GM10847 (cell line): ENCODE results near the gene MAOB.

ENCODE experiments used
- POLR2A ChIP-seq: IDR thresholded peaks from 2 replicates; pipeline ENCODE4 v1.6.1; 2011; ENCODE audit not compliant: insufficient read length; ENCODE audit errors: extremely low read depth

MAOB gene

DNA sequence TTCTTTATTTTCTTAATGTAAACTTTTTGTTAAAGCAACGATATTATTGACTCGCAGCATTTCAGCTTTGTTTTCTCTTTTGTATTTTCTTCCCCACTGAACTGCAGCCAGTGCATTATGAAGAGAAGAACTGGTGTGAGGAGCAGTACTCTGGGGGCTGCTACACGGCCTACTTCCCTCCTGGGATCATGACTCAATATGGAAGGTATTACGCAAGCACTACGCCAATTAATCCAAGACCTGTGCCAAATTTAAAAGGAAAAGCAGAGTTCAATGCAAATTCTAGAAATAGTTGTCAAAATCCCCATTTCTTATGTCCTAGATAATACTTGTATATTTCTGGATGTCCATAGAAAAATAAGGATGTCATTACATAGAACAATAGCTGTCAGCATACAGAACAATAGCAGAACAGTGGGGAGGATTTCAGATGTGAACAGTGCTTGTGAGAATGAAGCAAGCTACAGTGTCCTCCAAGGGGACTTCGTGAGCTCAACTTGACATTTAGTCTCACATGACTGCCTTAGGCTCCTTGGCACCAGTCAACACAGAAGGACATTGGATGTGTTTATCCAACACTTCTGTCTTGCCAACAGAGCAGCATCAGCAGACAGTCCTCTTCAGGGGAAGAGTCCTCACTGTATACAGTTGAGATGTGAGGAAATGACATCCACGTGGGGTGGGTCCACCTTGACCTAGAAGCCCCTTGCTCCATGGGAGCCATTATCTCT lies 140.2 kb downstream of the MAOB start:
- no peak for TF ChIP-seq POLR2A

DNA sequence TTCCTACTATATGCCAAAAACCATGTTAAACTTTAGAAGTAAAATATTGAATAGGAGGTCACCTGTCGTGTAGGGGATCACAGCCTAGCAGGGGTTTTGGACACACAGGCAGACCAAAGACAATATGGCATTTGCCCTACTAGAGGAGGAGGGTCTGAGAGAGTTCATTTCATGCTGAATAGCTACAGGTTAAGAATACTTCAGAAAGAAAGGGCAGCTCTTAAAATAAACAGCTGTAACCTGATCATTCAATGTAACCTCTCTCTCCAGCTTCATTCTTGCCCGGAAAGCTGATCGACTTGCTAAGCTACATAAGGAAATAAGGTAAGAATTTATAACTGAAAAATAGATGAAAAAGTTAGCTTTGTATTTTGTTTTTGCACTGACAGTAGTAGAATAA lies 146.3 kb downstream of the MAOB start:
- TF ChIP-seq POLR2A = no peak

DNA sequence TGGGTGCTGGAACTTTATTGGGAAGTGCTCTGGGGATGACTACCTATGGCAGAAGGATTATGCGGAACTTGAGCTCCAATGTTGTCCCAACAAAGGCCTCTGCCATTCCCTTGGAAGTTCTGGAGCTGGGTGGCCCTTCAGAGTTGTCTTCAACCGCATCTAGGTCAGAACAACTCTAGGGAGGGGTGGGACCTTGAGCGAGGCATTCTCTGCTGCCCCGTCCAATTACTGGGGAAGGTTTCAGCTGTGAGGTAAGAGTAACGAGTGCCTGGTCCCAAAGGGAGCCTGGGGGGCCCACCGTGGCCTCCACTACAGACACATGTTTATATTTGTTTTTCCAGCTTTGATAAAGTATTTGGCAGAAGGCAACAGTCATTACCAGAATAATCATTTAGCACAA lies 146.7 kb downstream of the MAOB start:
- TF ChIP-seq POLR2A = no peak

DNA sequence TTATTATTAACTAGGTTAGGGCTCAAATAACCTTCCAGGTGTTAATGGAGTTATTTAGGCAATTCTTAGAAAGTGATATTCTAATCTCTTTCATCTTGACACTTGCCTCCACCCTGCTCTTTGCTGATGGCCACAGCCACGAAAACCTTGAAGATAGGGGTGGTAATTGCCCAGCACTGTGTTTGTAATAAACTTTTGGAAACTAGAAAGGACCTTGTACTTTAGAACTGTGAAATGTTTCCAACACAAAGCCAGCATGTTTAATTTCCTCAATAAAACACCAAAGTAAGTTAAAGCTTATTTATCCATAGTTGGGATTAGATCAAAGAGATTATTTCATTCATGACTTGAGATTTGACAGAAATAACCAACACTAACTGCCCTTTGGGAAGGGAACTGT lies 147.8 kb downstream of the MAOB start:
- TF ChIP-seq POLR2A = no peak

DNA sequence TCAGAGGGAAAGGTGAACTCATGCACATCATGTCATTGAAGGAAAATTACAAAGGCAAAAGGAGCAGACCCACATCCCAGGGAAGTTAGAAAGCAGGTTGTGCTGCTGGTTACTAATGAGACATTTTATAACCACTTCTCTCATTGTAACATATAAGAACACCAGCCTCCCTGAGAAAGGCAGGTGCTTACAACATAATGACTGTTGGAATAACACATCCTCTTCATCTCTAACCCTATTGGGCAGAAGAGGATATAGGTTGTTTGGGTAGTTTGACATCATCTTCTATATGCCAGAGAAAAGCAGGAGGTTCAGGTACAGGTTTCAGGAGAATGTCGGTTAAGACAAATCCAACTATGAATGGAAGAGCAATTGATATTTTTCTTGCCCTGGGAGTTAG lies 148.6 kb downstream of the MAOB start:
- no peak for TF ChIP-seq POLR2A

DNA sequence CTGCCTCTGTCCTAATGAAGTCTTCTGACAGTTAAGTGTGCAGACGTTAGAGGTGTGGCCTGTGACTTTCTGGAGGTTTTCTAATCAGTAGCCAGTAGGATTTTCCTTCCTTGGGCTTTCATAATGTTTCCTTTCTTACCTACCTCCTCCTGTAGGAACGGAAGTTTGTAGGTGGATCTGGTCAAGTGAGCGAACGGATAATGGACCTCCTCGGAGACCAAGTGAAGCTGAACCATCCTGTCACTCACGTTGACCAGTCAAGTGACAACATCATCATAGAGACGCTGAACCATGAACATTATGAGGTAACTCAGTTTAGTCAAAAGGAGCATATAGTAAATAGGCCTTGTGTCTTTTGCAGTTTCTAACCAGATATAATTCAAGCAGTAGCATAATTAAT lies 151.2 kb downstream of the MAOB start:
- no peak for TF ChIP-seq POLR2A

DNA sequence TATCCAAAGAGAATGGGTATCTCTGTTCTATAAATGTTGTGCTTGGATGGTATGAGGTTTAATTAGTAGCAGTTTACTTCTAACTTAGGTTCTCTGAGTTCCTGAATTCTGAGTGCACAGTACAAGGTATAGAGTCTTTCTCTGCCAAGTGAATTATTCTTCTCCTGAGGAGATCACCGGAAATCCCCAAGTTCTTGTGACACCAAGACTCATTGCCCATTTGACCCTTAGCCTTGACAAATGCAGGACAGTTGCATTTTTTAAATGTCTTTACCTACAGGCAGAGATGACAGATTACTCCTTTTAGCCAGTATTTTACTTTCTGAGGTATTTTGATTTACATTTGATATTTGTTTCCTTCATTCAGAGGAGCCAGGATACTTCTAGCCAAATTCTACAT lies 153.3 kb downstream of the MAOB start:
- no peak for TF ChIP-seq POLR2A

DNA sequence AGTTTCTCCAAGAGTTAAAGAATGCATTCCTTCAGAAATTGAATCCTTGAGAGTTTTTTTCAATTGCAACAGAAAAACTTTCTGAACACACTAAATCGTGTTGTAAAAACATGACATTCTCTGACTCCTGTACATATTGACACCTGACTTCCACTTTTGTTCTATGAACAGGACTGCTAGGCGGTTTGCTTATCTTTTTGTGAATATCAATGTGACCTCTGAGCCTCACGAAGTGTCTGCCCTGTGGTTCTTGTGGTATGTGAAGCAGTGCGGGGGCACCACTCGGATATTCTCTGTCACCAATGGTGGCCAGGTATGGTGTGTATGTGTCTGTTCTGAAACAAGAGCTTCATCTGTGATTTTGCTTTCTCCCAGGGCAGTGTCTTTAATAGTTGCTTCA lies 154.2 kb downstream of the MAOB start:
- TF ChIP-seq POLR2A = no peak

DNA sequence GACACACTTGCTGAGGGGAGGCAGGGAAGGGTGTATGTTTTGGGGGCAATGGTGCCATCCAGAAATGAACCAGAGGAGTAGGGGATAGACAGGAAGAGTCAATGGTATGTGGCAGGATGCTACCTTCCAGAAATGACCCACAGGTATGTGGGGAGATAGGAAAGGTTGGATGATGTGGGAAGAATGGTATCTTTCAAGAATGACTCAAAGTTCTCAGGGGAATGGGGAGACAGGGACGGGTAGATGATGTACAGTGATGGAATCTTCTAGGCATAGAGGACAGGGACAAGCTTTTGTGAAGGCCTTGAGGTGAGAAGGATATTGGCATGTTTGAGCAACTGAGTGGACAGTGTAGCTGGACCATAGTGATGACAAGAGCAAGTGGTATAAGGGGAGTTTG lies 161.3 kb downstream of the MAOB start:
- no peak for TF ChIP-seq POLR2A

DNA sequence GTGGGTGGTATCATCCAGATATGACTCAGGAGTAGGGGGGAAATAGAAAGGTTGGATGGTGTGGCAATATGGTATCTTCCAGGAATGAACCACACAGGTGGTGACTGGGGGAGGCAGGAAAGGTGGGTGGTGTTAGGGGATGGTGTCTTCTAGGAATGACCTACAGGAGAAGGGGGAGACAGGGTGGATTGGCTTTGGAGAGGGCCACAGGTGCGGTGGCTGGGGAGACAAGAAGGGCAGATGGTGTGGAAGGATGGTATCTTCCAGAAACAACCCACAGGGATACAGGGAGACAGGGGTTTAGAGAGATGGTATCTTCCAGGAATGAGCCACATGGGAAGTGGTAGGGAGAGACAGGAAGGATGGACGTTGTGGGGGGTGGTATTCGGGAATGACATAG lies 162.2 kb downstream of the MAOB start:
- TF ChIP-seq POLR2A = no peak

DNA sequence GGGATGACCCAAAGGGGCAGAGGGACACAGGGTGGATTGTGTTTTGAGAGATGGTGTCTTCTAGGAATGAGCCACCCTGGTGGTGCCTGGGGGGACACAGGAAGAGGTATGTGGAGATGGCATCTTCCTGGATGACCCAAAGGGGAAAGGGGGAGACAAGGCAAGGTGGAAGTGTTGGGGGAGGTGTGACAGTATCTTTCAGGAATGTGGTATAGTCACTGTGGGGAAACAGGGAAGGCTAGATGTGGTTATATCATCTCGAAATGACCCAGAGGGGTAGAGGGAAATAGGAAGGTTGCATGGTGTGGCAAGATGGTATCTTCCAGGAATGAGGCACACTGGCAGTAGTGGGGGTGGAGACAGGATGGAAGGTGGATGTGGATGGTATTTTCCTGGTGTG lies 163.3 kb downstream of the MAOB start:
- no peak for TF ChIP-seq POLR2A

DNA sequence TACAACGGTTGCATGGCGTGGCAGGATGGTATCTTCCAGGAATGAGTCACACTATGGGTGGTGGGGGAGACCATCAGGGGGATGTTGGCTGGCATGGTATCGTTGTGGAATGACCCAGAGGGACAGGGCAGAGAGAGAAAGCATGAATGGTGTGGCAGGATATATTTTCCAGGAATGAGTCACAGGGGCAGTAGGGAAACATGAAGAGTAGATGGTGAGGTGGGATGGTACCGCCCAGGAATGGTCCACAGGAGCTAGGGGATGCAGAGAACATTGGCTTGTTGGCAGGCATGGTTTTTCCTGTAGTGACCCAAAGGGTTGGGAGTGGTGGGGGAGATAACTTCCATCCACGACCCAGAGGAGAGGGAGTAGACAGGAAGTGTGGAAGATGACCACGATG lies 163.7 kb downstream of the MAOB start:
- TF ChIP-seq POLR2A = no peak

DNA sequence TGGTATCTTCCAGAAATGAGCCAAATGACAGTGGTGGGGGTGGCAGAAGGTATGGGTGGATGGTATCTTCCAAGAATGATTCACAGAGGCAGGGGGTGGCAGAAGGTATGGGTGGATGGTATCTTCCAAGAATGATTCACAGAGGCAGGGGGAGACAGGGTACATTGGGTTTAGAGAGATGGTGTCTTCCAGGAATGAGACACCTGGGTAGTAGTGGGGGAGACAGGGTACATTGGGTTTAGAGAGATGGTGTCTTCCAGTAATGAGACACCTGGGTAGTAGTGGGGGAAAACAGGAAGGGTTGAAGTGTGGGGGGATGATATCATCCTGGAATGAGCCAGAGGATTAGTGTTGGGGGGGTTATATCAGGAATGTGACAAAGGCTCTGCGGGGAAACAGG lies 164.2 kb downstream of the MAOB start:
- TF ChIP-seq POLR2A = no peak

DNA sequence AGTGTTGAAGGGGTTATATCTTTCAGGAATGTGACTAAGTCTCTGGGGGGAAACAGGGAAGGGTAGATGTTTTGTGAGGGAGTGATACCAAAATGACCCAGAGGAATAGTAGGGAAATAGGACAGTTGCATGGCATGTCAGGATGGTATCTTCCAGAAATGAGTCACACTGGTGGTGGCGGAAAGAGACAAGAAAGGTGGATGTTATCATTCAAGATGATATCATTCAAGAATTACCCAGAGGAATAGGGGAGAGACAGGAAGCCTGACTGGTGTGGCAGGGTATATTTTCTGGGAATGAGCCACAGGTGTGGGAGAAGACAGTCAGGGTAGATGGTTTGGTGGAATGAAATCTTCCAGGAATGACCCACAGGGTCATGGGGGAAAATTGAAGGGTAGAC lies 165.1 kb downstream of the MAOB start:
- no peak for TF ChIP-seq POLR2A

DNA sequence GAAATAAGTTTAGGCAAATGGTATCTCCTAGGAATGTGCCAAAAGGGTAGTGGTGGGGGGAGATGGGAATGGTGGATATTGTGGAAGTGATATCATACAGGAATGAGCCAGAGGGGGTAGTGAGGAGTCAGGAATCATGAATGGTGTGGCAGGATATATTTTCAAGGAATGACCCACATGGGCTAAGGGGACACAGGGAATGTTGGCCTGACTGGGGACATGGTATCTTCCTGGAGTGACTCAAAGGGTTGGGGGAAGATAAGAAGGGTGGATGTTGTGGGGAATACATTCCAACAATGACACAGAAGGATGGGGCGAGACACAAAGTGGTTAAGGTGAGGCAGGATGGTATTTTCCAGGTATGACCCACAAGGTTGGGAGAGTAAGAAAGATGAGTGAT lies 165.6 kb downstream of the MAOB start:
- no peak for TF ChIP-seq POLR2A
